NOMO-1 (cell line): ENCODE measurements around the gene HACD4.

Experiments used
- DNase-seq, 2 experiments: peaks; one replicate each; lab custom pipeline; 2025; ENCODE audit not compliant: unreplicated experiment in 2 of 2; lab: John Stamatoyannopoulos, UW

The HACD4 gene

GRCh38 chr9:21031091-21031807 lies at the start of gene HACD4:
TSS of gene HACD4 (minus strand) at chr9:21031640. CDS start at chr9:21031590, 50 bp downstream.
- DNase-seq = no peak

GRCh38 chr9:21080793-21081192 lies 49.4 kb upstream of the HACD4 start:
- DNase-seq = no peak

GRCh38 chr9:21078702-21079101 lies 47.3 kb upstream of the HACD4 start:
- no peak for DNase-seq

GRCh38 chr9:21077781-21078180 lies 46.3 kb upstream of the HACD4 start, which contains the start of gene IFNB1:
TSS of gene IFNB1 (minus strand) at chr9:21077942. CDS start at chr9:21077869, 73 bp downstream.
- no peak for DNase-seq

GRCh38 chr9:21075484-21075883 lies 44.0 kb upstream of the HACD4 start:
- no peak for DNase-seq

GRCh38 chr9:21070906-21071305 lies 39.5 kb upstream of the HACD4 start:
- no peak for DNase-seq

- no peak for DNase-seq
These were observed 38.7 kb upstream of the HACD4 start for GRCh38 chr9:21070171-21070571.

GRCh38 chr9:21060919-21061561 lies 29.6 kb upstream of the HACD4 start:
- no peak for DNase-seq

- DNase-seq = no peak
These were observed 25.5 kb upstream of the HACD4 start for GRCh38 chr9:21056931-21057330.

GRCh38 chr9:21053851-21054250 lies 22.4 kb upstream of the HACD4 start:
- DNase-seq = no peak

GRCh38 chr9:21047281-21047691 lies 15.8 kb upstream of the HACD4 start:
- DNase-seq = no peak

GRCh38 chr9:21043841-21044240 lies 12.4 kb upstream of the HACD4 start:
- DNase-seq = no peak

GRCh38 chr9:21042466-21042865 lies 11.0 kb upstream of the HACD4 start:
- DNase-seq = no peak

GRCh38 chr9:21039302-21039701 lies 7.9 kb upstream of the HACD4 start:
- no peak for DNase-seq

GRCh38 chr9:21037278-21037677 lies 5.8 kb upstream of the HACD4 start:
- no peak for DNase-seq

- no peak for DNase-seq
These were observed 356 bp upstream of the HACD4 start for GRCh38 chr9:21031808-21032183.

GRCh38 chr9:21030389-21031035 lies 928 bp downstream of the HACD4 start:
- DNase-seq = no peak

- DNase-seq = no peak
These were observed 1.8 kb downstream of the HACD4 start for GRCh38 chr9:21029661-21030060.

- DNase-seq = no peak
These were observed 3.0 kb downstream of the HACD4 start for GRCh38 chr9:21028466-21028865.

- no peak for DNase-seq
These were observed 4.1 kb downstream of the HACD4 start for GRCh38 chr9:21027295-21027694.

- DNase-seq = no peak
These were observed 7.6 kb downstream of the HACD4 start for GRCh38 chr9:21023861-21024260.

- DNase-seq = no peak
These were observed 13.3 kb downstream of the HACD4 start for GRCh38 chr9:21018177-21018576.
